ENCODE measurements around the gene TTBK2.
"Not testable (repeated sequence)": the region's sequence is repeated elsewhere in the genome, so short reads cannot be mapped to it uniquely, and the experiment has no call there.

TTBK2 gene

DNA sequence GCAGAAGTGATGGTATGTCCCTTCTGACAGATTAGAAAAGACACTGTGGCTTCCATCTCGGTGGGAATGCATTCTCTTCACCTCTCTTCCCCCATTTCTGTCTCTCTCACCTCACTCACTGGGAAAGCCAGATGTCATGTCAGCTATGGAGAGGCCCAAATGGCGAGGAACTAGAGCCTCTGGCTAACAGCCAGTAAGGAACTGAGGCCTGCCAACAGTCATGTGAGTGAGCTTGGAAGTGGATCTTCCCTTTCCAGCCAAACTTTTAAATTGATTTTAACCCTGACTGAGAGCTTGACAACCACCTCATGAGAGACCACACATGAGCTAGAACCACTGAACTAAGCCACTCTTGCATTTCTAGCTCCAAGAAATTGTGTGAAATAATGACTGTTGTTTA, 148.4 kb downstream of the TTBK2 start:
- in situ Hi-C loops (cut with HindIII; ENCODE audit: low sequenced_read_pairs): no loop called here

DNA sequence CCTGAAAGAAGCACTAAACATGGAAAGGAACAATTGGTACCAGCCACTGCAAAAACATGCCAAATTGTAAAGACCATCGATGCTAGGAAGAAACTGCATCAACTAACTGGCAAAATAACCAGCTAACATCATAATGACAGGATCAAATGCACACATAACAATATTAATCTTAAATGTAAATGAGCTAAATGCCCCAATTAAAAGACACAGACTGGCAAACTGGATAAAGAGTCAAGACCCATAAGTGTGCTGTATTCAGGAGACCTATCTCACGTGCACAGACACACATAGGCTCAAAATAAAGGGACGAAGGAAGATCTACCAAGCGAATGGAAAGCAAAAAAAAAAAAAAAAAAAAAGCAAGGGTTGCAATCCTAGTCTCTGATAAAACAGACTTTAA, 154.5 kb downstream of the TTBK2 start:
- in situ Hi-C loops (cut with HindIII; ENCODE audit: low sequenced_read_pairs): not testable (repeated sequence)

DNA sequence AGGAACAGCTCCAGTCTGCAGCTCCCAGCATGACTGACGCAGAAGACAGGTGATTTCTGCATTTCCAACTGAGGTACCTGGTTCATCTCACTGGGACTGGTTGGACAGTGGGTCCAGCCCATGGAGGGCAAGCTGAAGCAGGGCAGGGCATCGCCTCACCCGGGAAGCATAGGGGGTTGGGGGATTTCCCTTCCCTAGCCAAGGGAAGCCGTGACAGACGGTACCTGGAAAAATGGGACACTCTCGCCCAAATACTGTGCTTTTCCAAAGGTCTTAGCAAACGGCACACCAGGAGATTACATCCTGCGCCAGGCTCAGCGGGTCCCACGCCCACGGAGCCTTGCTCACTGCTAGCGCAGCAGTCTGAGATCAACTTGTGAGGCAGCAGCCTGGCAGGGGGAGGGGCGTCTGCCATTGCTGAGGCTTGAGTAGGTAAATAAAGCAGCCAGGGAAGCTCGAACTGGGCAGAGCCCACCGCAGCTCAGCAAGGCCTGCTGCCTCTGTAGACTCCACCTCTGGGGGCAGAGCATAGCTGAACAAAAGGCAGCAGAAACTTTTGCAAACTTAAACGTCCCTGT, 156.3 kb downstream of the TTBK2 start:
- in situ Hi-C loops (cut with HindIII; ENCODE audit: low sequenced_read_pairs): not testable (repeated sequence)

DNA sequence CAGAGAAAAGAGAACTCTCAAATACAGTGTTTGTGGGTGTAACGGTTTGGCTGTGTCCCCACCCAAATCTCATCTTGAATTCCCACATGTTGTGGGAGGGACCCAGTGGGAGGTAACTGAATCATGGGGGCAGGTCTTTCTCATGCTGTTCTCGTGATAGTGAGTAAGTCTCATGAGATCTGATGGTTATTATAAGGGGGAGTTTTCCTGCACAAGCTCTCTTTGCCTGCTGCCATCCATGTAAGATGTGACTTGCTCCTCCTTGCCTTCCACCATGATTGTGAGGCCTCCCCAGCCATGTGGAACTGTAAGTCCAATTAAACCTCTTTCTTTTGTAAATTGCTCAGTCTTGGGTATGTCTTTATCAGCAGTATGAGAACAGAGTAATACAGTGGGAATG, 158.8 kb downstream of the TTBK2 start:
- in situ Hi-C loops (cut with HindIII; ENCODE audit: low sequenced_read_pairs): not testable (repeated sequence)

DNA sequence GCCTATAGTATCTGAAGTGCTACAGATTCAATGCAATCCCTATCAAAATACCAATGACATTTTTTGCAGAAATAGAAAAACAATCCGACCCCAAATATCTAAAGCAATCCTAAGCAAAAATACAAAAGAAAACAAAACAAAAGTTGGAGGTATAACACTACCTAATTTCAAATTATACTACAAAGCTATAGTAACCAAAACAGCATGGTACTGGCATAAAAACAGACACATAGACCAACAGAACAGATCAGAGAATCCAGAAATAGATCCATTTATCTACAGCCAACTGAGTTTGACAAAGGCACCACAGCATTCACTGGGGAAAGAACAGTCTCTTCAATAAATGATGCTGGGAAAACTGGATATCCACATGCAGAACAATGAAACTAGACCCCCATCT, 159.8 kb downstream of the TTBK2 start:
- in situ Hi-C loops (cut with HindIII; ENCODE audit: low sequenced_read_pairs): no loop called here

DNA sequence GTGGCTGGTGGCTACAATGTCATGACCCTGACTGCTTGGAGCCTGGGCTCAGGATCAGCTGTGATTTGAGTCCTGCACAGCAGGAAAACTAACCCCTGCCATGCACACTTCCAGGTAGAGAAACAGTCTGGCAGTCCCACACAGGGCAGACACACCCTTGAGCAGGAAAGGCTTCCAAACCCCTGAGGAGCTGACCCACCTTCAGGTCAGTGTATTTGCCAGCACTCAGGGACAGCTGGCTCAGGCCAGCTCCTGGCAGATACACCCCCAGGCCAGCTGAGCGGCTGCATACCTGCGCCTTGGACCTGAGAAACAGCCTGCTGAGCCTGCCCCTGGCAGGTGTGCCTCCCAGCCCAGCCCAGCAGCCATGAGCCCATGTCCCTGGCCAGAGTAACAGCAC, 161.5 kb downstream of the TTBK2 start:
- in situ Hi-C loops (cut with HindIII; ENCODE audit: low sequenced_read_pairs): no loop called here

DNA sequence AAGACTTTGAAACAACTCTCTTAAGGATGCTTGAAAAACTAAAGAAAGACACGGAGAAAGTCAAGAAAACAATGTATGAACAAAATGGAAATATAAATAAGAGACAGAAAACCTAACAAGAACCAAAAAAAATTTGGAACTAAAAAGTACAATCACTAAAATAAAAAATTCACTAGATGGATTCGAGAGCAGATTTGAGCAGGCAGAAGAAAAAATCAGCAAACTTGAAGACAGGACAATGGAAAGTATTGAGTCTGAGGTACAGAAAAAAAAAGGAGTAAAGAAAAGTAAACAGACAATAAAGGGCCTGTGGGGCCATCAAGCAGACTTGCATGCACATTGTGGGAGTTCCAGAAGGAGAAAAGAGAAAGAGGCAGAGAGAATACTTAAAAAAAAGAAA, 170.3 kb downstream of the TTBK2 start:
- in situ Hi-C loops (cut with HindIII; ENCODE audit: low sequenced_read_pairs): no loop called here

DNA sequence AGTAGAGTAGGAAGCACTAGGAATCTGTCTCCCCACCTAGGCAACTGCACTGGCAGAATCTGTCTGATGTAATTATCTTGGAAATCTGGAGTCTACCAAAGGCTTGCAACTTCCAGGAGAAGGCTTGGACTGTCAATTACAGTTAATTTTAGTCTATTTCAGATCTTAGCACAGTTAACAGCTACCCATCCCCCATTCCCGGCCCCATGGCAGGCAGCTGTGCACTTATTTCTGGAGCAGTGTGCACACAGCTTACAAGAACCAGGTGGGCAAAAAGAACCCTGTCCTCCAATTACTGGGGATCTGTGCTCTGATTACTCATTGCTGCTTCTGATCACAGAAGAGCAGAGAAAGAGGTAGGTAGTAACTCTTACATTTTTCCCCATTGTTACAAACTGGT, 171.3 kb downstream of the TTBK2 start:
- in situ Hi-C loops (cut with HindIII; ENCODE audit: low sequenced_read_pairs): no loop called here

DNA sequence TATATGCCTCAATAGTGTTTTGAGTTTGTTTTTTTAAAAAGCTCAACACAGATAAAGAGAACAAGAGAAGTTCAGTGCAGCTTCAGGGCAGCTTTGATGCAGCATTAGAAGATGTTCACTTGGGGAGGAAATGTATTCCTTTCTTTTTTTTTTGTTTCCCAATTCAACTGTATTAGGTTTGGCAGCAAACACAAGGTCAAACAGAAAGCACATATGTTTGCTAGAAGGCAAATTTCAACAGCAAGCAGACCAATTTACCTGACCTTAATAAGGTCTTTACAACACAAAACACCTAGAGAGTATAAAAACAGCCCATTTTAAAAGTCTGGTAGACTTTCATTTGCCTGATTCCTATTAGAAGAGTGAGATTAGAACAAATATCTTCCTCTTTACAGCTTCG, 176.4 kb downstream of the TTBK2 start:
- in situ Hi-C loops (cut with HindIII; ENCODE audit: low sequenced_read_pairs): no loop called here

DNA sequence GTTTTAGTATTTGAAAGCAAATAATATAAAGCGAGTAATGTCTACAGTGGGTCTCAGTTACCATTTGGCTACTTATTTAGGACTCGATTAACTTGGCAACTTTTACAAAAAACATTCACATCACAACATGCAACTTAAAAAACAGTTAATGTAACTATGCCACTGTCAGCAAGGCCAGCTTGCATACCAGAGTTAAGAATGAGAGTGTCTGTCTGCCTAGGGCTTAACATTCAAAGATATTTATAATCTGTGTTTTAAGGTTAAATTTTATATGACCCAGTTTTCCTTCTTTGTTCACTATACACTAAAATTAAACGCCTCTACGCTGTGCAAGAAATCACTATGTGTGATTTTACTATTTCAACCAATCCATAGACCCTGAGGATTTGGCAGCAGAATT, 178.4 kb downstream of the TTBK2 start:
- in situ Hi-C loops (cut with HindIII; ENCODE audit: low sequenced_read_pairs): no loop called here

DNA sequence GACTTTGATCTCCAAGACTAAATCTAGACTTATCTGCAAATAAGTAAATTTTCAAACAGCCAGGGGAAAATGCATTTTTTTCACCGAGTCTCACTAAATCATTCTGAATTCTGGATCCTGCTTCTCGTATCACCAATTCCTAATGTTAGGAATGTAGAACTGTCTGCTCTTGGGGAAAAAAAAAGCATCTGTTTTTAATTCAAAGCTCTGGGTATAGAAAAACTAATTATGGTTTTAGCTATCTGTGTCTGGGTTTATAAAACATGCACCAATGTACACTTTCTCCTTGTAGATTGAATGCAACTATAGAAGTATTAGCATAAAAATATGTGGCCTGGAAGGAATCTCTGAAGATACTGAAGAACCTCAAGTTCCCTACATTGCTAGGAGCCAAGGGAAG, 178.9 kb downstream of the TTBK2 start:
- in situ Hi-C loops (cut with HindIII; ENCODE audit: low sequenced_read_pairs): no loop called here

DNA sequence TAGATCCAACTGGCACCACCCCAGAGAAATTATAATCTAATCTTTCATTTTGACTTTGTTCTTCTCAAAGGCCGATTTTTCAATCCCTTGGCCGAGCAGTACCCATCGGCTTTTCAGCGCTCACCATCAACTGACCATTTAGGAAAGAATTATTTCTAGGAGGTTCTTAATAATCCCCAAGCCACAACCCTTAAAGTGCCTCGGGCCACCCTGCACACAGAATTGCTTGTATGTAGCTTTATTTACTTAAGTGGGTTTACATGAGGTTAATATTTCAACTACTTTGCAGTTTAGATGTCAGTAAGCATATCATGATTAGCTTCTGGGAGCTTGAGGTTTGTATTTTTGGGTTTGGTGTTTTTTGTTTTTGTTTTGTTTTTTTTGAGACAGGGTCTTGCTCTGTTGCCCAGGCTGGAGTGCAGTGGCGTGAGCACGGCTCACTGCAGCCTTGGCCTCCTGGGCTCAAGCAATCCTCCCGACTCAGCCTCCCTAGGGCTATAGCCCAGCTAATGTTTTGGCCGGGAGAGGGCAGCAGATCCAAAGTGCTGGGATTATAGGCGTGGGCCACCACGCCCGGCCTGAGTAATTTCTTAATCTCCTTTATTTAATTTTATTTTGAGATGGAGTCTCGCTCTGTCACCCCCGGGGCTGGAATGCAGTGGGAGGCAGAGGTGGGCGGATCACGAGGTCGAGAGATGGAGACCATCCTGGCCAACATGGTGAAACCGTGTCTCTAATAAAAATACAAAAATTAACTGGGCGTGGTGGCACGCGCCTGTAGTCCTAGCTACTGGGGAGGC, 182.8 kb downstream of the TTBK2 start:
- in situ Hi-C loops (cut with HindIII; ENCODE audit: low sequenced_read_pairs): no loop called here

DNA sequence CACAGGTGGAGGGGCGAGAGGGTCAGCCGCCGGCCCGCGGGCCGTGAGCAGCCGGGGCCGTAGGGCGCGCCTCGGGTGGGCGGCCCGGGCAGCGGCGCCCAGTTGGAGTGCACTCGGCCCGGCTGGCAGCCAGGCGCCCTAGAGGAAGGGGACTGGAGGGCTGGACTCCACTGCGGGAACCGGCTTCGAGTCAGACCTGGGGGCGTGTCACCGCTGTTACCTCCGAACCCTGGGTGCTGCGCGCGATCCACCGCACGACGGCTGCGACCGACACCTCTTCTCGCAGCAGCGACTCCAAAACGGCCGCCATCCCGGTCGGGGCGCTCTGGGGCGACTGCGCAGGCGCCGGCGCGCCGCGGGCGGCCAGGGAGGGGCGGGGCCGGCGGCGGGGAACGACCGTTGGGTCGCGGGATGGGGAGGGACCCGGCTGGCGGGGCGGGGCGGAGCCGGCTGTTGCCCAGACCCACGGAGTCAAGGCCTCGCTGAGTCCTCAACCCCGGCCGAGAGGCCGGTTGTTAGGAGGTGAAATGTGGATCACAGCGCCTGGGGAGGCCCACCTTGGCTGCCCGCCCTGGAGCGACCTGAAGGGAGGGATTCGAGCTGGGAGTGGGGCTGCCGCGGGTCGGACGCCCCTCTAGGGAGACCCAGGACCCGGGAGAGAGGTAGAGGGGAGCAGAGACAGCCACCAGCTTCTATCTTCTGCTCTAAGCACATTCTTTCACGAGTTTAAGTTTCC, 183.6 kb downstream of the TTBK2 start, which contains the start of gene CDAN1:
Gene CDAN1, minus strand, starts transcription at position 336 of the 736 bp plus-strand sequence. Its CDS starts 26 bp downstream, at position 310.
- in situ Hi-C loops (cut with HindIII; ENCODE audit: low sequenced_read_pairs): no loop called here

DNA sequence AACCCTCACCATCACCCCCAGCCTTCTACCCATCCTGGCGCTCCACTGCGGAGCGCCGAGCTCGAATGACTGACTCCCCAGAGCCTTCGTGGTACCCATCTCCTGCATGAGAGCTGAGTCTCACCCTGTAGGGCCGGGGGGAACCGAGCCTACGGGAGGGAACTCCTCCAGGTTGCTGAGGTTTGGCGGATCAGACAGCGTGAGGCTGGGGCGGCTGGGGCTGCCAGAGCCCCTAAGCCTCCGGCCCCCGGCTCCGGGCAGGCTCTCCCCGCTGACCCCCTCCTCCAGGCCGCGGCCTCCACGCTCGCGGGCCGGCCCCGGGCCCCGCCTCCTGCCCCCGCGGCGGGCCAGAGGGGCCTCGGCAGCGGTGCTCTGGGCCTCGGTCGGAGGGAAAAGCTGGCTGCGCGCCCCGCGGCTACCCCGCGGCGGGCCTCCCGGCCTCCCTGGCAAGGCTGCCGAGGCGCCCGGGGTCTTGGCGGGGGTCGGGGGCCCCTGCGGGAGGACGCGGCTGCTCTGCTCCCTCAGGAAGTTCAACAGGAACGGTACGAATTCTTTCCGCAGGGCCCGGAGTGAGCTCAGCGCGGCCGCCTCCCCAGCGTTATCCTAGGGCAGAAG, 184.3 kb downstream of the TTBK2 start:
- in situ Hi-C loops (cut with HindIII; ENCODE audit: low sequenced_read_pairs): no loop called here

DNA sequence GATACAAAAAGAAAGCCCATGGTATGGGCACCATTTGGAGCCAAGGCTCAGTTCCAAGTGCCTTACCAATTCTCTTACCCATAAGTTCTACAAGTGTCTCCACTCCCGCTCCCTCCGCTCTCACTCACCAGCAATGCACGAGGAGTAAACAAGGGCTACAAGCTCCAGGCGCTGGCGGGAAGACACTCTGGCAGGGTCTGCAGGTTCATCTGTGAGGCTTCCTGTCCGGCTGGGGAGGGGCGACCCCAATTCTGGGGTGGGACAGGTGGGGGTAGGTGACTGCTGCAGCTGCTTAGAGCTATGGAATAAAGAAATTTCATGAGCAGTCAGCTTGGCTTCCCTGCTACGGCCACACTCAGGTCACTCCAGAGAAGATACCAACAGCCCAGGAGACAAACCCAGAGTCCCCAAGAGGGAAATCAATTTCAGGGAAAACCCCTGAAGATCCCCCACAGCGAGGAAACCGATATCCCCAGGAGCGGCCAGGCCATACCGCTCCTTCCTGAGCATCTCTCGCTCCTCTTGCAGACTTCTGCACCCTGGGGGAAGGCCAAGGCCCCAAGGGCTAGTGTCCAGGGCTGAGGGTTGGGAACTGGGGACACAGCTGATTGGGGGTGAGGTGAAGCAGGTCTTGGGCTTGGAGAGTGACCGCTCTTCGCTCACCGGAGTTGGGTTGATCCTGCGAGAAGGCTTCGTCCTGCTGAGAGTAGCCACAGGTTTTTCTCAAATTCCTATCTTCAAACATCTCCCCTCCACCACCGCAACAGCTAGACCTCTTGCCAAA, 185.0 kb downstream of the TTBK2 start:
- in situ Hi-C loops (cut with HindIII; ENCODE audit: low sequenced_read_pairs): no loop called here

DNA sequence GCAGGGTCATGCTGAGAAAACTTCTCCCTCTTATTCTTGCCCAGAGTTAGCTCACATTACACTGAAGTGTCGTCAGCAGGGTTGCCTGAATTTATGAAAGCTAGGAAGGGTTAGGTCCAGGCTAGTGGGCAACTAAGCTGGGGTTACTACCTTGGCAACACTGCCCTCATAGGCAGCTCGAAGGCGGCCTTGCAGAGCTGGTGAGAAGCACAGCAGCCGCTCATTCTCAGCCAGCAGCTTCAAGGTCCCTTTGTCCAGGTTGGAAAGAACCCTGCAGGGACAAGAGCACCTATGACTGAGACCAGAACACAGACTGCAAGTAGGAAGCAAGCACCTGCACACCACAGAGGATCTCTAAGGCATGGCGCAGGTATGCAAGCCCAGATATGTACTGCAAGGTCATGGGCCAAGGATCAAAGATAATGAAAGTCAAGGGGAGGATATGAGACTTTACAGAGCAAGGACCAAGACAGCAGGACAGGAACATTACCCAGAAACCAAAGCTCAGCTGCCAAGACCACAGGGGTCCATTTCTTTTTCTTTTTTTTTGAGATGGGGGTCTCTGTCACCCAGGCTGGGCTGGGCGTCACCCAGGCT, 186.4 kb downstream of the TTBK2 start:
- in situ Hi-C loops (cut with HindIII; ENCODE audit: low sequenced_read_pairs): no loop called here

DNA sequence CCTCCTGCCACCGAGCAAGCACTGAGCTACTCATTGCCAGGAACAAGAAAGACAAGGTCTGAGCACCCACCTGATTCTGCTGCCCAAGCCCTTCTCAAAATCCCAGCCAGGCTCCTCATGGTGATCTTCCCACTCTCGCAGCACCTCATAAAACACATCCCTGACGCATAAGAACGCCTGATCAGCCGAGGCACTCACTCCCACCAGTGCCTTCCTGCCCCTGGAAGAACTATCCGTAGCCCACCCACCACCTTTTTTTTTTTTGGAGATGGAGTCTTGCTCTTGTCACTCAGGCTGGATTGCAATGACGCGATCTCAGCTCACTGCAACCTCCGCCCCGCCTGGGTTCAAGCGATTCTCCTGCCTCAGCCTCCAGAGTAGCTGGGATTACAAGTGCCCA, 187.6 kb downstream of the TTBK2 start:
- in situ Hi-C loops (cut with HindIII; ENCODE audit: low sequenced_read_pairs): no loop called here

DNA sequence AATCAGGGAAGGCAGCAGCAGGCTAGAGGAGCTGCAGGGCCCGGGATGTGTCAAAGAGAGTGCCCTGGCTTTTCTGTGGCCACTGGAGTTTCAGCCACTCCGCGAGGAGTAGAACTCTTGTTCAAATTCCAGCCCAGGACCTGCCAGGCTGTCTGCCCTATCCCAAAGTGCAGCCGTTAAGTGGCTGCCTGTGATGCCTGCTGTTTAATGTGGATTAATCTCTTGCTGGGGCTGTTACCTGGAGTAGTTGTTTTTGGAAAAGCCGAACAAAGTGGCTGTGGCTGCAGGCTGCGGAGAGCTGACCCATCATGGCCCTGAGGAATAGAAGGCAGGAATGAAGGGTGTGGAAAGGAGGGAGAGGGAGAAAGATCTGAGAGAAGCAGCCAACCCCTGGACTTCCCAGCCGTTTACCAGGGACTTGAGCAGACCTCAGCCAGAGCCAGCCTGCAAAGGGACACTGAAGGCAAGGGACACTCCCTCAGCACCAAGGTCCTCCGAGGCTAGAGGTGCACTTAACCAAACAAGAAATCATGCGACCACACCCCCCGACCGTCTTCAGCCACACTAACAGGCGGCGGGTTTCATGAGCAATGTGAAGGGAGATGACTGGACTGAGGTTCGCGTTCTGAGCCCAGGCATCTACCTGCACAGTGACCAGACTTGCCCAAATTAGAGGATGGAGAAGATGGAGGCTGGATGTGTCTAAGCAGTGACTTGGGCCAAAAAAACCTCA, 188.3 kb downstream of the TTBK2 start:
- in situ Hi-C loops (cut with HindIII; ENCODE audit: low sequenced_read_pairs): no loop called here

DNA sequence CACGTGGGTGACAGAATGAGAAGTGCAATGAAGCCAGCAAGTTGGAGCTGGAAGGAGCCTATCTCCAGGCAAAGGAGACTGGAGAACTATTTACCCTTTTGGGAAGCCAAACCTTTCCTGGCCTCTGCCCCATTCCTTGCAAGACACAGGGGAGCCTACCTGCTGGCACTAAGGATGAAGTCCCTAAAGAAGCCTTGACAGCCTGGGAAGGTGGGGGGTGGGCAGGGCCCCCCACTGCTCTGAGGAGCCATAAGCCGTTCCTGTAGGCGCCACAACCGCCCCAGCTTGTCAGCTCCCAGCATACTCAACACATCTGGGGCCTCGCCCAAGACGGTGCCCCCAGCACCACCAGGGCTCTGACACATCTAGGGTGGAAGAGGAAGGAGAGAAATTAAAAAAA, 189.1 kb downstream of the TTBK2 start:
- in situ Hi-C loops (cut with HindIII; ENCODE audit: low sequenced_read_pairs): no loop called here

DNA sequence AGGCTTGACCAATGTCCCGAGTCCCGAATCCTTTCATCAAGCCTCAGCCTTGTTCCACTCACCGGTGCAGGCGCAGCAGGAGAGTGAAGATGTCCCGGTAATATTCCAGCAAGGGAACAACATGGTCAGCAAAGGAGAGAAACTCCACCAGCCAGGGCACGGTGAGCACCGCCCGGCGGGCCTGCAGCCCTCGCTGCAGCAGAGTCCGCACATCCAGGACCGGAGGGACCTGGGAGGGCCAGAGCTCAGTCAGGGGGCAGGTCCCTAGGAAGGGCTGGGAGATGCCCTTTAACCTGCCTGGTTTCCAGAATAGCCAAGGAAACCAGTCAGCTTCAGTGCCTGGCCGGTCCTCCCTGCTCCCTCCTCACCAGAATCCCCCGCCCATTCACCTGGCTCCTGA, 190.0 kb downstream of the TTBK2 start:
- in situ Hi-C loops (cut with HindIII; ENCODE audit: low sequenced_read_pairs): no loop called here

All from DLD1 (cell line).